Gastroesophageal sphincter (tissue), 3 donors: ENCODE data around the gene ZNF594.

Source experiments
- CTCF ChIP-seq, 4 experiments: fragments of 200-600 bp in 2 of 4; fragments of 450-650 bp in 2 of 4; sonication (generic) in 1 of 4; IDR thresholded peaks; one replicate each; pipeline ENCODE4 v1.5.1; 2017 to 2019; ENCODE audit warnings: antibody characterized with exemption in 4 of 4, mild to moderate bottlenecking in 2 of 4, moderate library complexity in 2 of 4
- EP300 ChIP-seq: sonication (generic); formaldehyde crosslinking; IDR thresholded peaks from one replicate; pipeline ENCODE4 v1.6.1; 2017; ENCODE audit warnings: antibody characterized with exemption, mild to moderate bottlenecking
- POLR2A ChIP-seq, 2 donors: fragments of 450-650 bp; IDR thresholded peaks; one replicate each; pipeline ENCODE4 v1.6.1; 2017; ENCODE audit warnings: antibody characterized with exemption in 2 of 2, mild to moderate bottlenecking in 2 of 2, moderate library complexity in 1 of 2
- POLR2AphosphoS5 ChIP-seq: sonication (generic); formaldehyde crosslinking; IDR thresholded peaks from one replicate; pipeline ENCODE4 v1.6.1; 2017; ENCODE audit warnings: antibody characterized with exemption

GRCh38 chr17:5182597-5183409, 8.9 kb downstream of the ZNF594 start:
- TF ChIP-seq POLR2A (IDR thresholded peaks at IDR 0.05) (no peak), CTCF (IDR thresholded peaks at IDR 0.05) (no peak), EP300 (no peak), POLR2AphosphoS5 (no peak)
